H9 (cell line): ENCODE results near the gene PRR9. TPM values are rescaled to one million over a fixed set of nuclear protein-coding genes. Genes with fewer than 3 reads are reported as not detected.

Source experiments
- DNase-seq: peaks from one replicate; pipeline ENCODE4 v3.0.0-alpha.2; 2017
- H2AFZ ChIP-seq: one replicate; pipeline ENCODE4 v1.6.1; 2013; ENCODE audit warnings: mild to moderate bottlenecking, low read length, control low read depth, moderate library complexity
- H2AK5ac ChIP-seq: 2 replicates; pipeline ENCODE4 v1.6.1; 2013; ENCODE audit warnings: low read length, control low read depth, mixed read lengths; ENCODE audit not compliant: insufficient read length
- H2BK120ac ChIP-seq: one replicate; pipeline ENCODE4 v1.6.1; 2013; ENCODE audit warnings: low read depth, mild to moderate bottlenecking, low read length, control low read depth, inconsistent platforms; ENCODE audit not compliant: poor library complexity, severe bottlenecking
- H2BK12ac ChIP-seq: 2 replicates; pipeline ENCODE4 v1.6.1; 2013; ENCODE audit warnings: low read length, control low read depth, mixed read lengths, low read depth; ENCODE audit not compliant: insufficient read length
- H2BK15ac ChIP-seq: 2 replicates; pipeline ENCODE4 v1.6.1; 2013; ENCODE audit warnings: low read depth, low read length, control low read depth
- H2BK20ac ChIP-seq: one replicate; pipeline ENCODE4 v1.6.1; 2013; ENCODE audit warnings: low read depth, mild to moderate bottlenecking, low read length, control low read depth, inconsistent platforms; ENCODE audit not compliant: poor library complexity, severe bottlenecking
- H2BK5ac ChIP-seq: 2 replicates; pipeline ENCODE4 v1.6.1; 2013; ENCODE audit warnings: low read length, control low read depth, mixed read lengths; ENCODE audit not compliant: insufficient read length
- H3K14ac ChIP-seq: 2 replicates; pipeline ENCODE4 v1.6.1; 2013; ENCODE audit warnings: low read length, control low read depth; ENCODE audit not compliant: insufficient read depth
- H3K18ac ChIP-seq: 2 replicates; pipeline ENCODE4 v1.6.1; 2013; ENCODE audit warnings: low read depth, mild to moderate bottlenecking, mixed read lengths, low read length, control low read depth; ENCODE audit not compliant: insufficient read length
- H3K23ac ChIP-seq: 2 replicates; pipeline ENCODE4 v1.6.1; 2013; ENCODE audit warnings: low read length, control low read depth, mixed read lengths, low read depth; ENCODE audit not compliant: insufficient read length
- H3K23me2 ChIP-seq: 2 replicates; pipeline ENCODE4 v1.6.1; 2013; ENCODE audit warnings: low read depth, mild to moderate bottlenecking, mixed read lengths, low read length, control low read depth; ENCODE audit not compliant: insufficient read length, poor library complexity, severe bottlenecking
- H3K27ac ChIP-seq: 2 replicates; pipeline ENCODE4 v1.5.1; 2013; ENCODE audit warnings: low read length, control low read depth, mixed read lengths, low read depth; ENCODE audit not compliant: insufficient read length
- H3K27me3 ChIP-seq: 2 replicates; pipeline ENCODE4 v1.6.1; 2013; ENCODE audit warnings: low read length, control low read depth, inconsistent platforms; ENCODE audit not compliant: insufficient read depth
- H3K4ac ChIP-seq: 2 replicates; pipeline ENCODE4 v1.6.1; 2013; ENCODE audit warnings: low read depth, mild to moderate bottlenecking, control low read depth, inconsistent platforms, low read length, moderate library complexity
- H3K4me1 ChIP-seq: 2 replicates; pipeline ENCODE4 v1.6.1; 2013; ENCODE audit warnings: low read length, control low read depth, inconsistent platforms; ENCODE audit not compliant: insufficient read depth
- H3K4me2 ChIP-seq: 2 replicates; pipeline ENCODE4 v1.6.1; 2013; ENCODE audit warnings: low read length, control low read depth, mixed read lengths; ENCODE audit not compliant: insufficient read length, insufficient read depth
- H3K56ac ChIP-seq: 2 replicates; pipeline ENCODE4 v1.6.1; 2013; ENCODE audit warnings: low read depth, mild to moderate bottlenecking, mixed read lengths, low read length, control low read depth; ENCODE audit not compliant: insufficient read length
- H3K79me1 ChIP-seq: 2 replicates; pipeline ENCODE4 v1.6.1; 2013; ENCODE audit warnings: low read depth, mild to moderate bottlenecking, moderate library complexity, low read length, control low read depth, inconsistent platforms; ENCODE audit not compliant: insufficient read depth, poor library complexity, severe bottlenecking
- H3K79me2 ChIP-seq: 2 replicates; pipeline ENCODE4 v1.6.1; 2013; ENCODE audit warnings: low read length, control low read depth, inconsistent platforms; ENCODE audit not compliant: insufficient read depth
- H3K9ac ChIP-seq: 2 replicates; pipeline ENCODE4 v1.6.1; 2013; ENCODE audit warnings: low read length, control low read depth, mixed read lengths; ENCODE audit not compliant: insufficient read length; ENCODE audit errors: extremely low read depth
- H3K9me3 ChIP-seq: one replicate; pipeline ENCODE4 v1.6.1; 2013; ENCODE audit warnings: low read depth, low read length, inconsistent platforms; ENCODE audit not compliant: control insufficient read depth
- H3T11ph ChIP-seq: one replicate; pipeline ENCODE4 v1.6.1; 2013; ENCODE audit warnings: mild to moderate bottlenecking, low read length, control low read depth, inconsistent platforms
- H4K20me1 ChIP-seq: one replicate; pipeline ENCODE4 v1.6.1; 2013; ENCODE audit not compliant: control insufficient read depth, insufficient read length, insufficient read depth
- H4K5ac ChIP-seq: 2 replicates; pipeline ENCODE4 v1.6.1; 2013; ENCODE audit warnings: low read depth, mild to moderate bottlenecking, mixed read lengths, low read length, control low read depth; ENCODE audit not compliant: insufficient read length
- H4K8ac ChIP-seq: replicated peaks from 2 replicates; pipeline ENCODE4 v1.6.1; 2013; ENCODE audit warnings: low read length, control low read depth, mixed read lengths, low read depth; ENCODE audit not compliant: insufficient read length
- H4K91ac ChIP-seq: 2 replicates; pipeline ENCODE4 v1.6.1; 2013; ENCODE audit warnings: low read depth, mild to moderate bottlenecking, moderate library complexity, mixed read lengths, low read length, control low read depth; ENCODE audit not compliant: insufficient read length
- H3K27ac Mint-ChIP-seq, 3 experiments: 2 replicates in 2 of 3; 3 replicates in 1 of 3; pipeline ENCODE4 v1.8.0; 2020 to 2021; ENCODE audit warnings: mixed read lengths in 3 of 3, mild to moderate bottlenecking in 1 of 3, moderate library complexity in 1 of 3
- H3K27me3 Mint-ChIP-seq: 2 replicates; pipeline ENCODE4 v1.8.0; 2021; ENCODE audit warnings: low read depth, mild to moderate bottlenecking, moderate library complexity, mixed read lengths
- H3K36me3 Mint-ChIP-seq, 3 experiments: 2 replicates in 2 of 3; 3 replicates in 1 of 3; pipeline ENCODE4 v1.8.0; 2020 to 2021; ENCODE audit warnings: low read depth in 3 of 3, mixed read lengths in 3 of 3; ENCODE audit not compliant: insufficient read depth in 1 of 3
- H3K4me1 Mint-ChIP-seq, 2 experiments: 2 replicates each; pipeline ENCODE4 v1.8.0; 2020; ENCODE audit warnings: mixed read lengths in 2 of 2
- H3K4me3 Mint-ChIP-seq, 2 experiments: 2 replicates in 1 of 2; 3 replicates in 1 of 2; pipeline ENCODE4 v1.8.0; 2020 to 2021; ENCODE audit warnings: mild to moderate bottlenecking in 2 of 2, mixed read lengths in 2 of 2, moderate library complexity in 1 of 2
- H3K9me3 Mint-ChIP-seq, 2 experiments: 2 replicates in 1 of 2; 3 replicates in 1 of 2; pipeline ENCODE4 v1.8.0; 2020; ENCODE audit warnings: mild to moderate bottlenecking in 2 of 2, mixed read lengths in 2 of 2, moderate library complexity in 1 of 2
- WGBS: extraction: QIAGEN DNeasy Blood & Tissue Kit; methylation state at CpG from one replicate; pipeline ENCODE4 v1.1.7; 2013; ENCODE audit warnings: missing lambda C conversion rate, low lambda C conversion rate, mixed read lengths; ENCODE audit not compliant: insufficient read length; ENCODE audit errors: extremely low coverage; 5-methylcytosine and 5-hydroxymethylcytosine counted together
- total RNA-seq: library from RNA; stranded (reverse); gene quantifications from 2 replicates; pipeline ENCODE4 v1.2.1, GENCODE V29; 2021
- TF ChIP-seq, protein P1 (sequence below): fragments of 200-600 bp; sonication (generic); conservative IDR thresholded peaks from 3 replicates; pipeline ENCODE4 v1.8.0; 2021; ENCODE audit warnings: antibody characterized with exemption, mild to moderate bottlenecking

The PRR9 gene
- total RNA-seq, 1 experiment from 2014 or later: not detected

DNA sequence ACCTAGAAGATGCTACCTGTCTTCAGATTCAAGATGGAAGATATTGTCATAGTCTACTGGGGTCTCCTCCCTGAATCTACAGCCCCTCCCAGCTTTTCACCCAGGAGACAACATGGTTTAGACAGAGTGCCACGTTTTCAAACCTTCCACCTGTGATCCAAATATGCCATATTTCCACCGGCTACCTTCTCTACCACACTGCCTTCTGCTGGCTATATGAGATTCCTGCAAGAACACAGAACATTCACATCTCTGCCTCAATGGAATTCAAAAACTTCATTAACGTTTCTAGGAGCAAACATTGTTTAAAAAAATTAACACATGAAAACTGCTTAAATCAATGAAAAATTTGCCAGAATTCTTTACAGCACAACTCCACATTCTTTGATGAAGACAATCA lies 27.0 kb upstream of the PRR9 start:
- Histone ChIP-seq H3K79me1 (no peaks in the 10 kb centered on the region), H2BK120ac (no peak overlapping the region), H3K9me3 (no peaks in the 10 kb centered on the region), H2BK15ac (no peak overlapping the region), H3K14ac (no peak overlapping the region), H2AK5ac (no peak overlapping the region), H3K18ac (no peak overlapping the region), H3K4ac (no peak overlapping the region), H3K9ac (no peak overlapping the region), H3K23ac (no peak overlapping the region), H2AFZ (no peak overlapping the region), H3K27me3 (no peaks in the 10 kb centered on the region), H3T11ph (no peak overlapping the region), H3K79me2 (no peaks in the 10 kb centered on the region), H2BK20ac (no peak overlapping the region), H3K23me2 (no peaks in the 10 kb centered on the region), H4K20me1 (no peaks in the 10 kb centered on the region), H3K4me2 (no peak overlapping the region), H3K56ac (no peak overlapping the region), H2BK5ac (no peak overlapping the region), H3K4me1 (no peaks in the 10 kb centered on the region; the same call in 1 of the 2 replicates), H4K91ac (no peak overlapping the region), H3K27ac (no peak overlapping the region), H2BK12ac (no peak overlapping the region), H4K8ac (no peak overlapping the region), H4K5ac (no peak overlapping the region)
- Mint-ChIP-seq H3K4me3 (no peak overlapping the region), H3K4me1 (peaks cover 4 to 17% of the 10 kb centered on the region in 2 experiments), H3K27ac (no peak overlapping the region; a peak in 1 of 7 replicates), H3K36me3 (peaks cover 0 to 9% (median 1%) of the 10 kb centered on the region in 3 experiments; a peak in 3 of 7 replicates), H3K9me3 (peaks cover 13 to 17% of the 10 kb centered on the region in 2 experiments), H3K27me3 (peaks cover 6% of the 10 kb centered on the region; the same call in 1 of the 2 replicates)
- WGBS: no CpG with 5 or more reads among the region's 3 CpGs
- DNase-seq: no peak
- TF ChIP-seq, protein P1, sequence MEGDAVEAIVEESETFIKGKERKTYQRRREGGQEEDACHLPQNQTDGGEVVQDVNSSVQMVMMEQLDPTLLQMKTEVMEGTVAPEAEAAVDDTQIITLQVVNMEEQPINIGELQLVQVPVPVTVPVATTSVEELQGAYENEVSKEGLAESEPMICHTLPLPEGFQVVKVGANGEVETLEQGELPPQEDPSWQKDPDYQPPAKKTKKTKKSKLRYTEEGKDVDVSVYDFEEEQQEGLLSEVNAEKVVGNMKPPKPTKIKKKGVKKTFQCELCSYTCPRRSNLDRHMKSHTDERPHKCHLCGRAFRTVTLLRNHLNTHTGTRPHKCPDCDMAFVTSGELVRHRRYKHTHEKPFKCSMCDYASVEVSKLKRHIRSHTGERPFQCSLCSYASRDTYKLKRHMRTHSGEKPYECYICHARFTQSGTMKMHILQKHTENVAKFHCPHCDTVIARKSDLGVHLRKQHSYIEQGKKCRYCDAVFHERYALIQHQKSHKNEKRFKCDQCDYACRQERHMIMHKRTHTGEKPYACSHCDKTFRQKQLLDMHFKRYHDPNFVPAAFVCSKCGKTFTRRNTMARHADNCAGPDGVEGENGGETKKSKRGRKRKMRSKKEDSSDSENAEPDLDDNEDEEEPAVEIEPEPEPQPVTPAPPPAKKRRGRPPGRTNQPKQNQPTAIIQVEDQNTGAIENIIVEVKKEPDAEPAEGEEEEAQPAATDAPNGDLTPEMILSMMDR: peak; percentile 77
